H9 (cell line): ENCODE data around the gene PTH2R. TPM values are rescaled to one million over a fixed set of nuclear protein-coding genes. Genes with fewer than 3 reads are reported as not detected.

Source experiments
- DNase-seq: peaks from one replicate; pipeline ENCODE4 v3.0.0-alpha.2; 2017
- H2AFZ ChIP-seq: one replicate; pipeline ENCODE4 v1.6.1; 2013; ENCODE audit warnings: mild to moderate bottlenecking, low read length, control low read depth, moderate library complexity
- H2AK5ac ChIP-seq: 2 replicates; pipeline ENCODE4 v1.6.1; 2013; ENCODE audit warnings: low read length, control low read depth, mixed read lengths; ENCODE audit not compliant: insufficient read length
- H2BK120ac ChIP-seq: one replicate; pipeline ENCODE4 v1.6.1; 2013; ENCODE audit warnings: low read depth, mild to moderate bottlenecking, low read length, control low read depth, inconsistent platforms; ENCODE audit not compliant: poor library complexity, severe bottlenecking
- H2BK12ac ChIP-seq: 2 replicates; pipeline ENCODE4 v1.6.1; 2013; ENCODE audit warnings: low read length, control low read depth, mixed read lengths, low read depth; ENCODE audit not compliant: insufficient read length
- H2BK15ac ChIP-seq: 2 replicates; pipeline ENCODE4 v1.6.1; 2013; ENCODE audit warnings: low read depth, low read length, control low read depth
- H2BK20ac ChIP-seq: one replicate; pipeline ENCODE4 v1.6.1; 2013; ENCODE audit warnings: low read depth, mild to moderate bottlenecking, low read length, control low read depth, inconsistent platforms; ENCODE audit not compliant: poor library complexity, severe bottlenecking
- H2BK5ac ChIP-seq: 2 replicates; pipeline ENCODE4 v1.6.1; 2013; ENCODE audit warnings: low read length, control low read depth, mixed read lengths; ENCODE audit not compliant: insufficient read length
- H3K14ac ChIP-seq: 2 replicates; pipeline ENCODE4 v1.6.1; 2013; ENCODE audit warnings: low read length, control low read depth; ENCODE audit not compliant: insufficient read depth
- H3K18ac ChIP-seq: 2 replicates; pipeline ENCODE4 v1.6.1; 2013; ENCODE audit warnings: low read depth, mild to moderate bottlenecking, mixed read lengths, low read length, control low read depth; ENCODE audit not compliant: insufficient read length
- H3K23ac ChIP-seq: 2 replicates; pipeline ENCODE4 v1.6.1; 2013; ENCODE audit warnings: low read length, control low read depth, mixed read lengths, low read depth; ENCODE audit not compliant: insufficient read length
- H3K23me2 ChIP-seq: 2 replicates; pipeline ENCODE4 v1.6.1; 2013; ENCODE audit warnings: low read depth, mild to moderate bottlenecking, mixed read lengths, low read length, control low read depth; ENCODE audit not compliant: insufficient read length, poor library complexity, severe bottlenecking
- H3K27ac ChIP-seq: 2 replicates; pipeline ENCODE4 v1.5.1; 2013; ENCODE audit warnings: low read length, control low read depth, mixed read lengths, low read depth; ENCODE audit not compliant: insufficient read length
- H3K27me3 ChIP-seq: 2 replicates; pipeline ENCODE4 v1.6.1; 2013; ENCODE audit warnings: low read length, control low read depth, inconsistent platforms; ENCODE audit not compliant: insufficient read depth
- H3K4ac ChIP-seq: 2 replicates; pipeline ENCODE4 v1.6.1; 2013; ENCODE audit warnings: low read depth, mild to moderate bottlenecking, control low read depth, inconsistent platforms, low read length, moderate library complexity
- H3K4me1 ChIP-seq: 2 replicates; pipeline ENCODE4 v1.6.1; 2013; ENCODE audit warnings: low read length, control low read depth, inconsistent platforms; ENCODE audit not compliant: insufficient read depth
- H3K4me2 ChIP-seq: 2 replicates; pipeline ENCODE4 v1.6.1; 2013; ENCODE audit warnings: low read length, control low read depth, mixed read lengths; ENCODE audit not compliant: insufficient read length, insufficient read depth
- H3K56ac ChIP-seq: 2 replicates; pipeline ENCODE4 v1.6.1; 2013; ENCODE audit warnings: low read depth, mild to moderate bottlenecking, mixed read lengths, low read length, control low read depth; ENCODE audit not compliant: insufficient read length
- H3K79me1 ChIP-seq: 2 replicates; pipeline ENCODE4 v1.6.1; 2013; ENCODE audit warnings: low read depth, mild to moderate bottlenecking, moderate library complexity, low read length, control low read depth, inconsistent platforms; ENCODE audit not compliant: insufficient read depth, poor library complexity, severe bottlenecking
- H3K79me2 ChIP-seq: 2 replicates; pipeline ENCODE4 v1.6.1; 2013; ENCODE audit warnings: low read length, control low read depth, inconsistent platforms; ENCODE audit not compliant: insufficient read depth
- H3K9ac ChIP-seq: 2 replicates; pipeline ENCODE4 v1.6.1; 2013; ENCODE audit warnings: low read length, control low read depth, mixed read lengths; ENCODE audit not compliant: insufficient read length; ENCODE audit errors: extremely low read depth
- H3K9me3 ChIP-seq: one replicate; pipeline ENCODE4 v1.6.1; 2013; ENCODE audit warnings: low read depth, low read length, inconsistent platforms; ENCODE audit not compliant: control insufficient read depth
- H3T11ph ChIP-seq: one replicate; pipeline ENCODE4 v1.6.1; 2013; ENCODE audit warnings: mild to moderate bottlenecking, low read length, control low read depth, inconsistent platforms
- H4K20me1 ChIP-seq: one replicate; pipeline ENCODE4 v1.6.1; 2013; ENCODE audit not compliant: control insufficient read depth, insufficient read length, insufficient read depth
- H4K5ac ChIP-seq: 2 replicates; pipeline ENCODE4 v1.6.1; 2013; ENCODE audit warnings: low read depth, mild to moderate bottlenecking, mixed read lengths, low read length, control low read depth; ENCODE audit not compliant: insufficient read length
- H4K8ac ChIP-seq: replicated peaks from 2 replicates; pipeline ENCODE4 v1.6.1; 2013; ENCODE audit warnings: low read length, control low read depth, mixed read lengths, low read depth; ENCODE audit not compliant: insufficient read length
- H4K91ac ChIP-seq: 2 replicates; pipeline ENCODE4 v1.6.1; 2013; ENCODE audit warnings: low read depth, mild to moderate bottlenecking, moderate library complexity, mixed read lengths, low read length, control low read depth; ENCODE audit not compliant: insufficient read length
- H3K27ac Mint-ChIP-seq, 3 experiments: 2 replicates in 2 of 3; 3 replicates in 1 of 3; pipeline ENCODE4 v1.8.0; 2020 to 2021; ENCODE audit warnings: mixed read lengths in 3 of 3, mild to moderate bottlenecking in 1 of 3, moderate library complexity in 1 of 3
- H3K27me3 Mint-ChIP-seq: 2 replicates; pipeline ENCODE4 v1.8.0; 2021; ENCODE audit warnings: low read depth, mild to moderate bottlenecking, moderate library complexity, mixed read lengths
- H3K36me3 Mint-ChIP-seq, 3 experiments: 2 replicates in 2 of 3; 3 replicates in 1 of 3; pipeline ENCODE4 v1.8.0; 2020 to 2021; ENCODE audit warnings: low read depth in 3 of 3, mixed read lengths in 3 of 3; ENCODE audit not compliant: insufficient read depth in 1 of 3
- H3K4me1 Mint-ChIP-seq, 2 experiments: 2 replicates each; pipeline ENCODE4 v1.8.0; 2020; ENCODE audit warnings: mixed read lengths in 2 of 2
- H3K4me3 Mint-ChIP-seq, 2 experiments: 2 replicates in 1 of 2; 3 replicates in 1 of 2; pipeline ENCODE4 v1.8.0; 2020 to 2021; ENCODE audit warnings: mild to moderate bottlenecking in 2 of 2, mixed read lengths in 2 of 2, moderate library complexity in 1 of 2
- H3K9me3 Mint-ChIP-seq, 2 experiments: 2 replicates in 1 of 2; 3 replicates in 1 of 2; pipeline ENCODE4 v1.8.0; 2020; ENCODE audit warnings: mild to moderate bottlenecking in 2 of 2, mixed read lengths in 2 of 2, moderate library complexity in 1 of 2
- CTCF ChIP-seq: fragments of 200-600 bp; sonication (generic); conservative IDR thresholded peaks from 3 replicates; pipeline ENCODE4 v1.8.0; 2021; ENCODE audit warnings: antibody characterized with exemption, mild to moderate bottlenecking
- WGBS: extraction: QIAGEN DNeasy Blood & Tissue Kit; methylation state at CpG from one replicate; pipeline ENCODE4 v1.1.7; 2013; ENCODE audit warnings: missing lambda C conversion rate, low lambda C conversion rate, mixed read lengths; ENCODE audit not compliant: insufficient read length; ENCODE audit errors: extremely low coverage; 5-methylcytosine and 5-hydroxymethylcytosine counted together
- total RNA-seq: library from RNA; stranded (reverse); gene quantifications from 2 replicates; pipeline ENCODE4 v1.2.1, GENCODE V29; 2021

Gene PTH2R
- total RNA-seq, 1 experiment from 2014 or later: 0.20 TPM

- DNase-seq: peak; percentile 47
- Histone ChIP-seq H3K18ac (no peak overlapping the region), H3K14ac (no peak overlapping the region), H2BK20ac (no peak overlapping the region), H2AFZ (no peak overlapping the region), H2BK12ac (no peak overlapping the region), H2BK5ac (no peak overlapping the region), H3K79me2 (no peaks in the 10 kb centered on the region), H3K56ac (no peak overlapping the region), H3K4ac (no peak overlapping the region), H3K4me1 (no peaks in the 10 kb centered on the region), H2BK15ac (no peak overlapping the region), H3T11ph (no peak overlapping the region), H4K8ac (no peak overlapping the region), H3K79me1 (no peaks in the 10 kb centered on the region), H3K27ac (no peak overlapping the region), H2AK5ac (no peak overlapping the region), H4K5ac (no peak overlapping the region), H4K20me1 (no peaks in the 10 kb centered on the region), H4K91ac (no peak overlapping the region), H3K4me2 (no peak overlapping the region), H2BK120ac (no peak overlapping the region), H3K27me3 (no peaks in the 10 kb centered on the region), H3K23me2 (no peaks in the 10 kb centered on the region), H3K9me3 (no peaks in the 10 kb centered on the region), H3K9ac (no peak overlapping the region), H3K23ac (no peak overlapping the region)
- Mint-ChIP-seq H3K9me3 (peaks cover 0 to 4% of the 10 kb centered on the region in 2 experiments; a peak in 2 of 5 replicates), H3K4me1 (peaks cover 9 to 10% of the 10 kb centered on the region in 2 experiments), H3K27me3 (no peaks in the 10 kb centered on the region; the same call in 1 of the 2 replicates), H3K36me3 (peaks cover 7 to 40% (median 22%) of the 10 kb centered on the region in 3 experiments; a peak in 6 of 7 replicates), H3K4me3 (no peak overlapping the region), H3K27ac (peak overlapping the region in 1 of 3 experiments; percentile 70; a peak in 1 of 7 replicates)
- WGBS: no CpG with 5 or more reads among the region's 10 CpGs
- TF ChIP-seq CTCF: no peak
These were observed 47.6 kb upstream of the PTH2R start for GRCh38 chr2:208358758-208359631.
